Uterus (tissue), 4 donors: Measurements from ENCODE around the gene MAPKAPK3. TPM values are rescaled to one million over a fixed set of nuclear protein-coding genes. Genes with fewer than 3 reads are reported as not detected.

Experiments used
- DNase-seq, 2 donors: peaks; one replicate each; pipeline ENCODE4 v3.0.0-alpha.2; 2019 to 2020
- H3K27ac ChIP-seq, 2 donors: fragments of 200-600 bp; sonication (generic); 1 replicate in 1 of 2; 2 replicates in 1 of 2; pipeline ENCODE4 v1.5.1; 2016 to 2018
- H3K27me3 ChIP-seq, 2 donors: fragments of 200-600 bp; sonication (generic); one replicate each; pipeline ENCODE4 v1.5.1; 2018 to 2019; ENCODE audit warnings: control low read depth in 1 of 2
- H3K36me3 ChIP-seq, 2 donors: fragments of 200-600 bp; sonication (generic); one replicate each; pipeline ENCODE4 v1.5.1; 2019; ENCODE audit warnings: control low read depth in 1 of 2
- H3K4me1 ChIP-seq, 2 donors: fragments of 200-600 bp; sonication (generic); one replicate each; pipeline ENCODE4 v1.5.1; 2018 to 2019; ENCODE audit warnings: control low read depth in 1 of 2
- H3K4me3 ChIP-seq, 2 donors: fragments of 200-600 bp; sonication (generic); 1 replicate in 1 of 2; 2 replicates in 1 of 2; pipeline ENCODE4 v1.5.1; 2018 to 2019; ENCODE audit warnings: mild to moderate bottlenecking in 1 of 2
- H3K9me3 ChIP-seq, 2 donors: fragments of 200-600 bp; sonication (generic); one replicate each; pipeline ENCODE4 v1.5.1; 2019; ENCODE audit warnings: control low read depth in 1 of 2
- CTCF ChIP-seq, 4 experiments: fragments of 200-600 bp in 2 of 4; fragments of 450-650 bp in 2 of 4; sonication (generic) in 2 of 4; IDR thresholded peaks; one replicate each; pipeline ENCODE4 v1.5.1; 2016 to 2019; ENCODE audit warnings: antibody characterized with exemption in 4 of 4, mild to moderate bottlenecking in 2 of 4, moderate library complexity in 1 of 4
- POLR2A ChIP-seq, 2 donors: fragments of 450-650 bp; IDR thresholded peaks; one replicate each; pipeline ENCODE4 v1.6.1; 2016; ENCODE audit warnings: antibody characterized with exemption in 2 of 2, mild to moderate bottlenecking in 1 of 2, moderate library complexity in 1 of 2
- intact Hi-C: fragments of 100-400 bp; cut with DNase I; formaldehyde crosslinking; loops from one replicate; pipeline ENCODE4 v1.15.1; 2023; ENCODE audit warnings: low total_unique reads
- total RNA-seq, 4 donors: library from RNA; depleted of rRNA in 3 of 4; stranded (reverse); fragments of >200 nt in 3 of 4; gene quantifications; one replicate each; pipeline versions ENCODE4 v1.1.0 to v1.2.4, GENCODE V29; 2014 to 2023
- donor health status: DM: yes; HTN: yes; CAD: no.

Gene MAPKAPK3
- total RNA-seq, 4 donors from 2014 or later: 22.0 to 39.1 (median 29.0) TPM

DNA sequence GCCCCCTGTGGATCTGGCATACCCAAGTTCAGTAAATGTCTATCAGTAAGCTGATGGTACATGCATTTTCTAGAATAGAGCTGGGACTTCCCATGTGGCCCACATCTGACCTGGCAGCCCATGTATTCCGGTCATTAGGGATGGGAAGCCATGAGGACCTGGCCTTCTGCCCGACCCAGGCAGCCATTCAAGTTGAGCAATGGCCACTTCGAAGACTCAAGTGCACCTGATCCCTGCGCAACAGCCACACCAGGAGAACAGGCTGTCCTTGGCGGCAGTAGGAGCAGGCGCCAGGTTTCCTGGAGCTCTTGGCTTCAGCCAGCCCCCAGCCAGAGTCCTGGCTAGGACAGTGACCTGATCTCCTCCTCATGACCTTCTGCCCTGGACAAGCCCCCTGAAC lies 33.1 kb upstream of the MAPKAPK3 start:
- Histone ChIP-seq H3K36me3 (no peaks in the 10 kb centered on the region), H3K27me3 (no peaks in the 10 kb centered on the region), H3K27ac (peak overlapping the region in 1 of 2 donors; percentile 42), H3K4me3 (no peak overlapping the region), H3K4me1 (no peaks in the 10 kb centered on the region), H3K9me3 (no peaks in the 10 kb centered on the region)
- intact Hi-C loops: no loop called here
- no peak for TF ChIP-seq POLR2A (IDR thresholded peaks at IDR 0.05)
- TF ChIP-seq CTCF (IDR thresholded peaks at IDR 0.05): no peak
- peak; percentile 77 to 85 for DNase-seq

- H3K27ac ChIP-seq: peak overlapping the region in 1 of 2 donors; percentile 42
- no peaks in the 10 kb centered on the region for H3K27me3 ChIP-seq
- H3K36me3 ChIP-seq: no peaks in the 10 kb centered on the region
- intact Hi-C loops: no loop called here
- no peak for TF ChIP-seq CTCF (IDR thresholded peaks at IDR 0.05)
- TF ChIP-seq POLR2A (IDR thresholded peaks at IDR 0.05): no peak
- no peak for DNase-seq
- no peak overlapping the region for H3K4me3 ChIP-seq
- H3K4me1 ChIP-seq: no peaks in the 10 kb centered on the region
- no peaks in the 10 kb centered on the region for H3K9me3 ChIP-seq
These were observed 32.6 kb upstream of the MAPKAPK3 start for GRCh38 chr3:50584391-50584790.

DNA sequence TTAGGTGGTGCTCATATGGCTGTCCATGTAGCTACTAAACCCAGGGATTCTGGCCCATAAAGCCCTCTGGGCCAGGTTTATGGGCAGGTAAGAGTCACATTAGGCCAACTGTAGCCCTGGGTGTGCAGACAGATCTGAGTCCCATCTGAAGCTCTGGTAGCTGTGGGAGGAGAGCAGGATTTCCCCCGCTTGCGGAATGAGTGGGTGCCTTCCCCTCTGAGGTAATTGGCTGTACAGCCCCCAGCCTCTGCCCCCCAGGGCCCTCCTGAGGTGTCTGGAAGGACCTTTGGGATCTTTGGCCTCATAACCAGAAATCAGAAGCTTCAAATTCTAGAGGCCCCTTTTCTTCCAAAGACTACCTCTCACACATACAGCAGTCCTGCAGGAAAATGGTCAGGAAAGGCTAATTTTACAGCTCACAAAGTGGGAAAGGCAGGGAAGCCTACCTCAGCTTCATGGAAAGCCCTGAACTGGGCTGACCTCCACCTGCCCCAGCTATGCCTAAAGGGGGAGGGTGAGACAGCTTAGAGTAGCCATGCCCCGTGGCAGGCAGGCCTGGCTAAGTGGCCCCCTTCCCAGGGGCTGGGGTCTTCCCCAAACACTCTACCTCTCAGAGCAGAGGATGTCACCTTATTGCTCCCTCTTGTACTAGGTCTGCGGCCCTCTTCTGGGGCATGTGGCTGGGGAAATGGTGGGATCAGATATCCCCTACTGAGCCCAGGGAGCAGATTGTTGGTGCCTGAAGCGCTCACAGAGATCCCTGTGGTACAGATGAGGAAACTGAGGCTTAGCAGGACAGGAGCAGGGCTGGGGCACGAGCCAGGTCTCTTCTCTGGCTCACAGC lies 30.8 kb upstream of the MAPKAPK3 start:
- Histone ChIP-seq H3K4me1 (no peaks in the 10 kb centered on the region), H3K9me3 (no peaks in the 10 kb centered on the region), H3K27ac (no peak overlapping the region), H3K27me3 (no peaks in the 10 kb centered on the region), H3K4me3 (no peak overlapping the region), H3K36me3 (no peaks in the 10 kb centered on the region)
- intact Hi-C loops: no loop called here
- no peak for TF ChIP-seq CTCF (IDR thresholded peaks at IDR 0.05)
- no peak for TF ChIP-seq POLR2A (IDR thresholded peaks at IDR 0.05)
- DNase-seq: no peak

DNA sequence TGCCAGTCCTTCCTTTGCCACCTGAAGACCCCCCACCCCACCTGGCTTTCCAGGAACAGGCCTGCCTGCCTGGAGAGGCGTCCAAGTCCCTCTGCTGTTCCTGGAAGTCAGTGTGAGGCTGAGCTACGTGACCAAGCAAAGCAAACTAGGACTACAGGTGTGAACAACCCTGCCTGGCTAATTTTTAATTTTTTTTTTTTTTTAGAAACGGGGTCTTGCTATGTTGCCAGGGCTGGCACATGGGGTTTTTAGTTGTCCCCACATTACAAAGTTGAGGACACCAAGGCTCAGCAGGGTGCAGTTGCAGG lies 30.2 kb upstream of the MAPKAPK3 start:
- Histone ChIP-seq H3K4me3 (no peak overlapping the region), H3K27me3 (no peaks in the 10 kb centered on the region), H3K36me3 (no peaks in the 10 kb centered on the region), H3K27ac (no peak overlapping the region), H3K4me1 (no peaks in the 10 kb centered on the region), H3K9me3 (no peaks in the 10 kb centered on the region)
- intact Hi-C loops: no loop called here
- no peak for DNase-seq
- no peak for TF ChIP-seq POLR2A (IDR thresholded peaks at IDR 0.05)
- no peak for TF ChIP-seq CTCF (IDR thresholded peaks at IDR 0.05)

DNA sequence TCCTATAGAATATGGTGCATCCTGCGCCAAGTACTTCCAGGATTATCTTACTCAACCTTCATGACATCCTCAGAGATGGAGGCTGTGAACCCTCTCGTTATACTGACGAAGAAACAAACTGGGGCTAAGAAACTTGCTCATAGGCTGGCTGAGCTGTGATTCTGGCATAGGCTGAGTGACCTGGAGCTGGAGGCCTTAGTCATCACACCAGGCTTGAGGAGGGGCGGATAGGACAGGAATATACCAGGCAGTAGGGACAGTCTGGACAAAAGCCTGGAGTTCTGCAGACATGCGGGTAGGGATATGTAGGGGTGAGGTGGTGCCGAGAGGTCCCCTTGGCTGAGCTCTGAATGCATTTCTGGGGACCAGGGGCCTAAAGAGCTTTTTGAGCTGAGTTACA lies 29.6 kb upstream of the MAPKAPK3 start:
- Histone ChIP-seq H3K4me1 (no peaks in the 10 kb centered on the region), H3K36me3 (no peaks in the 10 kb centered on the region), H3K4me3 (no peak overlapping the region), H3K9me3 (no peaks in the 10 kb centered on the region), H3K27ac (no peak overlapping the region), H3K27me3 (no peaks in the 10 kb centered on the region)
- no peak for TF ChIP-seq CTCF (IDR thresholded peaks at IDR 0.05)
- no peak for TF ChIP-seq POLR2A (IDR thresholded peaks at IDR 0.05)
- intact Hi-C loops: no loop called here
- no peak for DNase-seq
